Keratinocyte (primary cell): ENCODE measurements around the gene RNF5.

ENCODE experiments used
- EZH2 ChIP-seq: IDR thresholded peaks from one replicate; pipeline ENCODE4 v1.6.1; 2012; ENCODE audit warnings: inconsistent platforms, mild to moderate bottlenecking, low read length, moderate library complexity
- TF ChIP-seq, protein P1 (sequence below), 3 experiments: IDR thresholded peaks in 1 of 3; conservative IDR thresholded peaks in 1 of 3; optimal IDR thresholded peaks in 1 of 3; 2 replicates in 2 of 3; 3 replicates in 1 of 3; pipeline versions ENCODE3 to v1.5.1; 2011; ENCODE audit warnings: low read length in 3 of 3, mild to moderate bottlenecking in 3 of 3, moderate library complexity in 2 of 3, control low read depth in 1 of 3, inconsistent platforms in 1 of 3; ENCODE audit not compliant: insufficient read depth in 2 of 3; ENCODE audit errors: extremely low read depth in 1 of 3

DNA sequence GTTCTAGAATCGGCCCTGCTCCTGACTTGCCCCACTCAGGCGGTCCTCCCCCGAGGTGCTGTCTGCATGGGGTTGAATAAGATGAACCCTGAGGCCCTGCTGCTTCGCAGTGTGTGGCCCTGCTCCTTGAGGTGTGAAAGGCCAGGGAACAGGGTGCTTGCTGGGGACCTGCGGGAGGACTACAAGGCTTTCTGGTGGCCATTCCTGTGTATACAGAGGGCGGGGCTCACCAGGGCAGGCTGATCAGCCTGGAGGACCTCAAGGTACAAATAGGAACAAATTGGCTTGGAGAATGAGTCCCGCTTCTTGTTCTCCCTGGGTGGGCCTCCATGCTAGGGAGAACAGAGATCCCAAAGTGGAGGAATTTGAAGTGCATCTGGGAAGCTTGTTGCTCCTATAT is 40.0 kb downstream of the RNF5 start:
- TF ChIP-seq, protein P1, sequence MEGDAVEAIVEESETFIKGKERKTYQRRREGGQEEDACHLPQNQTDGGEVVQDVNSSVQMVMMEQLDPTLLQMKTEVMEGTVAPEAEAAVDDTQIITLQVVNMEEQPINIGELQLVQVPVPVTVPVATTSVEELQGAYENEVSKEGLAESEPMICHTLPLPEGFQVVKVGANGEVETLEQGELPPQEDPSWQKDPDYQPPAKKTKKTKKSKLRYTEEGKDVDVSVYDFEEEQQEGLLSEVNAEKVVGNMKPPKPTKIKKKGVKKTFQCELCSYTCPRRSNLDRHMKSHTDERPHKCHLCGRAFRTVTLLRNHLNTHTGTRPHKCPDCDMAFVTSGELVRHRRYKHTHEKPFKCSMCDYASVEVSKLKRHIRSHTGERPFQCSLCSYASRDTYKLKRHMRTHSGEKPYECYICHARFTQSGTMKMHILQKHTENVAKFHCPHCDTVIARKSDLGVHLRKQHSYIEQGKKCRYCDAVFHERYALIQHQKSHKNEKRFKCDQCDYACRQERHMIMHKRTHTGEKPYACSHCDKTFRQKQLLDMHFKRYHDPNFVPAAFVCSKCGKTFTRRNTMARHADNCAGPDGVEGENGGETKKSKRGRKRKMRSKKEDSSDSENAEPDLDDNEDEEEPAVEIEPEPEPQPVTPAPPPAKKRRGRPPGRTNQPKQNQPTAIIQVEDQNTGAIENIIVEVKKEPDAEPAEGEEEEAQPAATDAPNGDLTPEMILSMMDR (optimal IDR thresholded peaks at IDR 0.05 in 1 of 3, IDR thresholded peaks at IDR 0.05 in 1 of 3, conservative IDR thresholded peaks at IDR 0.05 in 1 of 3; ENCODE audit: extremely low read depth in 1 of 3, insufficient read depth in 2 of 3, low read length in 3 of 3) = no peak
- no peak for TF ChIP-seq EZH2
